HepG2 (cell line): Measurements from ENCODE around the gene KLRD1. TPM values are rescaled to one million over a fixed set of nuclear protein-coding genes. Genes with fewer than 3 reads are reported as not detected.

Experiments
- ARID2 ChIP-seq: sonication (generic); formaldehyde crosslinking; IDR thresholded peaks from 2 replicates; pipeline ENCODE4 v1.8.1; 2022; ENCODE audit warnings: mild to moderate bottlenecking, missing genetic modification reagents, borderline replicate concordance
- BORCS8-MEF2B ChIP-seq: sonication (generic); formaldehyde crosslinking; IDR thresholded peaks from 2 replicates; pipeline ENCODE4 v1.8.0; 2022; ENCODE audit warnings: mild to moderate bottlenecking, missing genetic modification reagents
- GMEB1 ChIP-seq: sonication (generic); formaldehyde crosslinking; IDR thresholded peaks from 2 replicates; pipeline ENCODE4 v1.5.1; 2020; ENCODE audit warnings: missing genetic modification reagents, mild to moderate bottlenecking, borderline replicate concordance
- HMG20B ChIP-seq: conservative IDR thresholded peaks from 2 replicates; pipeline ENCODE4 v1.6.1; 2016; ENCODE audit warnings: missing genetic modification reagents, missing compliant biosample characterization
- KAT7 ChIP-seq: IDR thresholded peaks from 2 replicates; pipeline ENCODE4 v1.6.1; 2018; ENCODE audit warnings: borderline replicate concordance, missing compliant biosample characterization
- PRDM10 ChIP-seq: sonication (generic); formaldehyde crosslinking; IDR thresholded peaks from 2 replicates; pipeline ENCODE4 v1.4.0; 2020; ENCODE audit warnings: low read depth, missing genetic modification reagents
- RORA ChIP-seq: sonication (generic); formaldehyde crosslinking; IDR thresholded peaks from 2 replicates; pipeline ENCODE4 v1.5.0; 2020; ENCODE audit warnings: mild to moderate bottlenecking, missing genetic modification reagents, moderate library complexity
- SNAPC2 ChIP-seq: sonication (generic); formaldehyde crosslinking; IDR thresholded peaks from 2 replicates; pipeline ENCODE4 v1.8.1; 2022; ENCODE audit warnings: mild to moderate bottlenecking, missing genetic modification reagents
- TRIM22 ChIP-seq: fragments of 450-650 bp; IDR thresholded peaks from 2 replicates; pipeline ENCODE4 v1.6.1; 2017
- ZNF333 ChIP-seq: sonication (generic); formaldehyde crosslinking; IDR thresholded peaks from 2 replicates; pipeline ENCODE4 v1.4.0; 2020; ENCODE audit warnings: mild to moderate bottlenecking, missing genetic modification reagents, borderline replicate concordance
- ZNF512B ChIP-seq: sonication (generic); formaldehyde crosslinking; IDR thresholded peaks from 2 replicates; pipeline ENCODE4 v1.5.1; 2020; ENCODE audit warnings: missing genetic modification reagents, mild to moderate bottlenecking, borderline replicate concordance
- ZNF567 ChIP-seq: sonication (generic); formaldehyde crosslinking; IDR thresholded peaks from 2 replicates; pipeline ENCODE4 v1.8.1; 2023; ENCODE audit warnings: mild to moderate bottlenecking, missing genetic modification reagents, borderline replicate concordance
- ZNF605 ChIP-seq: sonication (generic); formaldehyde crosslinking; IDR thresholded peaks from 2 replicates; pipeline ENCODE4 v1.8.0; 2022; ENCODE audit warnings: mild to moderate bottlenecking, missing genetic modification reagents
- ZNF891 ChIP-seq: sonication (generic); formaldehyde crosslinking; IDR thresholded peaks from 2 replicates; pipeline ENCODE4 v1.5.0; 2020; ENCODE audit warnings: mild to moderate bottlenecking, missing genetic modification reagents
- polyA plus RNA-seq, 8 experiments: library from polyadenylated mRNA; depleted of rRNA in 3 of 8; stranded (reverse) in 7 of 8; unstranded in 1 of 8; fragments of >200 nt; fragmentation: Illumina TruSeq in 4 of 8; extraction: Trizol in 4 of 8; gene quantifications; 2 replicates each; pipeline versions ENCODE4 v1.2.1 to v1.2.3, GENCODE V29; 2011 to 2016; ENCODE audit warnings: low read depth in 4 of 8, missing spikeins in 1 of 8, mixed read lengths in 1 of 8; ENCODE audit not compliant: insufficient read depth in 1 of 8
- total RNA-seq, 5 experiments: library from RNA; depleted of rRNA; stranded (reverse); fragments of >200 nt; fragmentation: Illumina TruSeq; extraction: Trizol; gene quantifications; 2 replicates each; pipeline ENCODE4 v1.2.3, GENCODE V29; 2016; ENCODE audit warnings: low read depth in 1 of 5

KLRD1 gene
- total and polyA plus RNA-seq, 2 of the 13 experiments (the other 11 are each of a cell fraction or from before 2014, with no cell fraction given) = 0.01 TPM; not detected in 1

GRCh38 chr12:10363914-10364814 lies 56.5 kb downstream of the KLRD1 start (continued):
- TF ChIP-seq ZNF512B = peak; percentile 56; the same call in 1 of the 2 replicates
- TF ChIP-seq RORA = no peak
- TF ChIP-seq ZNF605 = 0 out of 2 replicates have a peak, but pooled peaks have one; percentile 21
- peak; percentile 37; the same call in 1 of the 2 replicates for TF ChIP-seq PRDM10 (CRISPR knock-in tag)
- no peak for TF ChIP-seq TRIM22
- TF ChIP-seq BORCS8-MEF2B (CRISPR knock-in tag) = no peak
- TF ChIP-seq SNAPC2 (CRISPR knock-in tag) = no peak
- no peak for TF ChIP-seq ZNF333 (CRISPR knock-in tag)
- peak; percentile 67 for TF ChIP-seq KAT7 (CRISPR knock-in tag)
- TF ChIP-seq HMG20B = no peak
- no peak for TF ChIP-seq ZNF567 (CRISPR knock-in tag)
- TF ChIP-seq GMEB1 (CRISPR knock-in tag) = no peak
- TF ChIP-seq ZNF891 (CRISPR knock-in tag) = 0 out of 2 replicates have a peak, but pooled peaks have one; percentile 14
- TF ChIP-seq ARID2 (CRISPR knock-in tag) = 0 out of 2 replicates have a peak, but pooled peaks have one; percentile 30
